HL-60 (cell line): Measurements from ENCODE around the gene FBXL17.

Source experiments
- CTCF ChIP-seq: IDR thresholded peaks from one replicate; pipeline ENCODE4 v1.5.1; 2011; ENCODE audit warnings: low read length, control low read depth, inconsistent platforms; ENCODE audit not compliant: insufficient read depth
- GABPA ChIP-seq: IDR thresholded peaks from 2 replicates; pipeline ENCODE4 v1.6.1; 2012; ENCODE audit warnings: low read depth
- POLR2AphosphoS5 ChIP-seq: IDR thresholded peaks from 2 replicates; pipeline ENCODE4 v1.6.1; 2012; ENCODE audit warnings: low read depth
- REST ChIP-seq: IDR thresholded peaks from 2 replicates; pipeline ENCODE4 v1.6.1; 2012; ENCODE audit warnings: low read depth; ENCODE audit not compliant: insufficient replicate concordance
- SPI1 ChIP-seq: IDR thresholded peaks from 2 replicates; pipeline ENCODE4 v1.6.1; 2012; ENCODE audit warnings: low read depth, mild to moderate bottlenecking, borderline replicate concordance

- TF ChIP-seq CTCF = no peak
- no peak for TF ChIP-seq GABPA
- no peak for TF ChIP-seq REST
- TF ChIP-seq POLR2AphosphoS5 = no peak
- no peak for TF ChIP-seq SPI1
These were observed 468.4 kb downstream of the FBXL17 start for GRCh38 chr5:107913494-107913893.
